HL-60 (cell line): ENCODE measurements around the gene ALDH3A2.

ENCODE experiments used
- DNase-seq, 2 experiments: peaks; one replicate each; pipeline ENCODE4 v3.0.0-alpha.2; 2010 to 2020; ENCODE audit warnings: low read depth in 1 of 2, low spot score in 1 of 2
- H3K27ac ChIP-seq: fragments of 250-450 bp; sonication (Bioruptor Pico); replicated peaks from 2 replicates; pipeline ENCODE4 v1.5.1; 2020; ENCODE audit warnings: mild to moderate bottlenecking, moderate library complexity
- H3K27me3 ChIP-seq: fragments of 250-450 bp; sonication (Bioruptor Pico); 2 replicates; pipeline ENCODE4 v1.5.1; 2021; ENCODE audit warnings: mild to moderate bottlenecking, moderate library complexity; ENCODE audit not compliant: insufficient read depth, poor library complexity, severe bottlenecking
- H3K4me3 ChIP-seq: replicated peaks from 2 replicates; pipeline ENCODE4 v1.5.1; 2011; ENCODE audit warnings: mild to moderate bottlenecking, control low read depth, low read length; ENCODE audit not compliant: insufficient read depth
- GABPA ChIP-seq: IDR thresholded peaks from 2 replicates; pipeline ENCODE4 v1.6.1; 2012; ENCODE audit warnings: low read depth
- POLR2AphosphoS5 ChIP-seq: IDR thresholded peaks from 2 replicates; pipeline ENCODE4 v1.6.1; 2012; ENCODE audit warnings: low read depth
- SPI1 ChIP-seq: IDR thresholded peaks from 2 replicates; pipeline ENCODE4 v1.6.1; 2012; ENCODE audit warnings: low read depth, mild to moderate bottlenecking, borderline replicate concordance
- TF ChIP-seq, protein P1 (sequence below): IDR thresholded peaks from one replicate; pipeline ENCODE4 v1.5.1; 2011; ENCODE audit warnings: low read length, control low read depth, inconsistent platforms; ENCODE audit not compliant: insufficient read depth
- TF ChIP-seq, protein P2 (sequence below): IDR thresholded peaks from 2 replicates; pipeline ENCODE4 v1.6.1; 2012; ENCODE audit warnings: low read depth; ENCODE audit not compliant: insufficient replicate concordance

The ALDH3A2 gene

DNA sequence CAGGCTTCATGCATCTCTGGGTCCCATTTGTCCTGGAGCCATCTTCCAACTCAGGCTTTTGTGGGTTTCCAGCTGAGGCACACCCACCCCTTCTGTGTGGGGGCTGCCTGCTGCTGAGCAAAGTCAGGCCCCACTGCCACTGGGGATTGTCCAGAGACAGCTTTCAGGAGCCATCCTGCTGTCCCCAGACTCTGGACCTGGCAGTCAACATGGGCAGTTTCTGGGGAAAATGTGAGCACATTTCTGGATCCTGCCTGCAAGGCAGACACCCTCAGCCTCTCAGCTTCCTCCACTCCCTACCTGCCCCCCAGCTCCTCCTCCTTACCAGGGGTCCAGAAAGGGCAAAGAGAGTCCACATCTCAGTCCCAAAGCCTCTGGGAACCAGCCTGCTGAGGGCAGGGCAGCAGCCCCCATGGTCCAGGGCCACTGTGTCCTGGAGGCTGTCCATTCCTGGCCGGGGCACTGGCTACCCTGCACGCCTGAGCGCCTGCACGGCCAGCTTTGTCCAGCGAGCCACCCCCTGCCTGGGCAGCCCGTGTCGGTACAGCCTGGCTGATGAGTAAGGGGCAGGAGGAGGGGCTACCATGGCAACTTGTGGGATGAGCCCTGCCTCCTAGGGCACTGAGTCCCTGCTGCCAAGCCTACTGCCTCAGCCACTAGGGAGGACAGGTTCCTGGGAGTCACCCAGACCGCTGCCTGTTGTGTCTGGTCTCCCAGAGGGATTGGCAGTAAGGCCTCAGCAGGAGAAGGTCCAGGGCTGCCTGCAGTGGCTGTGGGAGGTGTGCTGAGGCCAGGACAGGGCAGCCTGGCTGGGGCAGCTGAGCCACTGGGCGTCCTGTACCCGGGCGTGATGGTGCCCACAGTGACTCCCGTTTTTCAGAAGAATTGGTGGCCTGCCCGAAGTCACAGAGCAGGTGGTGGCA, 67.8 kb downstream of the ALDH3A2 start, which contains the start of gene SLC47A2:
Gene SLC47A2 (minus strand): TSS at position 477 of the 923 bp plus-strand sequence. CDS start 29 bp downstream, at position 448.
- H3K27me3 ChIP-seq = no peaks in the 10 kb centered on the region
- no peak within 1 kb of the TSS for H3K4me3 ChIP-seq
- no peak within 1 kb of the TSS for H3K27ac ChIP-seq
- TF ChIP-seq SPI1 (no peak), POLR2AphosphoS5 (no peak)
- TF ChIP-seq, protein P1, sequence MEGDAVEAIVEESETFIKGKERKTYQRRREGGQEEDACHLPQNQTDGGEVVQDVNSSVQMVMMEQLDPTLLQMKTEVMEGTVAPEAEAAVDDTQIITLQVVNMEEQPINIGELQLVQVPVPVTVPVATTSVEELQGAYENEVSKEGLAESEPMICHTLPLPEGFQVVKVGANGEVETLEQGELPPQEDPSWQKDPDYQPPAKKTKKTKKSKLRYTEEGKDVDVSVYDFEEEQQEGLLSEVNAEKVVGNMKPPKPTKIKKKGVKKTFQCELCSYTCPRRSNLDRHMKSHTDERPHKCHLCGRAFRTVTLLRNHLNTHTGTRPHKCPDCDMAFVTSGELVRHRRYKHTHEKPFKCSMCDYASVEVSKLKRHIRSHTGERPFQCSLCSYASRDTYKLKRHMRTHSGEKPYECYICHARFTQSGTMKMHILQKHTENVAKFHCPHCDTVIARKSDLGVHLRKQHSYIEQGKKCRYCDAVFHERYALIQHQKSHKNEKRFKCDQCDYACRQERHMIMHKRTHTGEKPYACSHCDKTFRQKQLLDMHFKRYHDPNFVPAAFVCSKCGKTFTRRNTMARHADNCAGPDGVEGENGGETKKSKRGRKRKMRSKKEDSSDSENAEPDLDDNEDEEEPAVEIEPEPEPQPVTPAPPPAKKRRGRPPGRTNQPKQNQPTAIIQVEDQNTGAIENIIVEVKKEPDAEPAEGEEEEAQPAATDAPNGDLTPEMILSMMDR = no peak
- DNase-seq = no peak

DNA sequence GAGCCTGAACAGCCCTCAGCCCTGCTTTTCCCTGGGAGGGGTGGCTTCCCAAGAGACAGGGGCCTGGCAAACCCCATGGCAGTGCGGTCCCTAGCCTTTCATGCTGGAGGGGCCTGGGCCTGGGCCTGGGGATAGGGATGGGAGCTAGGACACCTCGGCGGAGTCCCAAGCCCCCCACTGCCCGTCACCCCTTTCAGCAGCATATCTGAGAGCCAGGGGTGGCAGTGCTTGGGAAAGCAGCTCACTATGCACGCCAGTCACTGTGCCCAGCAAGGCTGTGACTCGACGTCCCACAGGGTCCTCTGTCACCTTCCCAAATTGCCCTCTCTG, 68.4 kb downstream of the ALDH3A2 start:
- Histone ChIP-seq H3K4me3 (no peak overlapping the region), H3K27me3 (no peaks in the 10 kb centered on the region), H3K27ac (no peak overlapping the region)
- no peak for DNase-seq
- TF ChIP-seq, protein P1 = no peak
- TF ChIP-seq, protein P2, sequence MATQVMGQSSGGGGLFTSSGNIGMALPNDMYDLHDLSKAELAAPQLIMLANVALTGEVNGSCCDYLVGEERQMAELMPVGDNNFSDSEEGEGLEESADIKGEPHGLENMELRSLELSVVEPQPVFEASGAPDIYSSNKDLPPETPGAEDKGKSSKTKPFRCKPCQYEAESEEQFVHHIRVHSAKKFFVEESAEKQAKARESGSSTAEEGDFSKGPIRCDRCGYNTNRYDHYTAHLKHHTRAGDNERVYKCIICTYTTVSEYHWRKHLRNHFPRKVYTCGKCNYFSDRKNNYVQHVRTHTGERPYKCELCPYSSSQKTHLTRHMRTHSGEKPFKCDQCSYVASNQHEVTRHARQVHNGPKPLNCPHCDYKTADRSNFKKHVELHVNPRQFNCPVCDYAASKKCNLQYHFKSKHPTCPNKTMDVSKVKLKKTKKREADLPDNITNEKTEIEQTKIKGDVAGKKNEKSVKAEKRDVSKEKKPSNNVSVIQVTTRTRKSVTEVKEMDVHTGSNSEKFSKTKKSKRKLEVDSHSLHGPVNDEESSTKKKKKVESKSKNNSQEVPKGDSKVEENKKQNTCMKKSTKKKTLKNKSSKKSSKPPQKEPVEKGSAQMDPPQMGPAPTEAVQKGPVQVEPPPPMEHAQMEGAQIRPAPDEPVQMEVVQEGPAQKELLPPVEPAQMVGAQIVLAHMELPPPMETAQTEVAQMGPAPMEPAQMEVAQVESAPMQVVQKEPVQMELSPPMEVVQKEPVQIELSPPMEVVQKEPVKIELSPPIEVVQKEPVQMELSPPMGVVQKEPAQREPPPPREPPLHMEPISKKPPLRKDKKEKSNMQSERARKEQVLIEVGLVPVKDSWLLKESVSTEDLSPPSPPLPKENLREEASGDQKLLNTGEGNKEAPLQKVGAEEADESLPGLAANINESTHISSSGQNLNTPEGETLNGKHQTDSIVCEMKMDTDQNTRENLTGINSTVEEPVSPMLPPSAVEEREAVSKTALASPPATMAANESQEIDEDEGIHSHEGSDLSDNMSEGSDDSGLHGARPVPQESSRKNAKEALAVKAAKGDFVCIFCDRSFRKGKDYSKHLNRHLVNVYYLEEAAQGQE = no peak
- no peak for TF ChIP-seq GABPA
- no peak for TF ChIP-seq SPI1
- no peak for TF ChIP-seq POLR2AphosphoS5

DNA sequence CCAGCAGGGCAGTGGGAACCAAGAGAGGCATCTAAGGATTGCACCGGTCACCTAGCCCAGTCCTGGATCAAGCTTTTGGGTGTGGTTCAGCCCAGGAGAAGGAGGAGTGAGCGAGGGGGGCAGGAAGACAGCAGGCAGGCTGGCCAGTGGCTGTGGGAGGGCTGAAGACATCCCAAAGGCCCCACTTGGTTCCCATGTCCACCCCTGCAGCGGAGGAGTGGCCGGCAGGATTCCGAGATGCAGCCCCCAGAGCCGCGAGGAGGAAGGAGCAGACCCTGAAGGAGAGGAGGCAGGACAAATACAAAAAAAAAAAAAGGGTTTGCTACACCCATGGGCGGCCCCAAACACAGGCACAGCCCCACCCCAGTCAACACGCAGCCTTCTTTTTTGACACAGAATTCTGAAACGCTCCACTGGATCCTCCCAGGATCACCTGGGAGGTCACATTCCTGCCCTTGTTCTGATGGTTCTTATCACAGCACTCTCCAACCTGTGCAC, 68.9 kb downstream of the ALDH3A2 start:
- no peak for DNase-seq
- Histone ChIP-seq H3K27ac (no peak overlapping the region), H3K27me3 (no peaks in the 10 kb centered on the region), H3K4me3 (no peak overlapping the region)
- TF ChIP-seq SPI1 (no peak), GABPA (no peak), POLR2AphosphoS5 (no peak)
- TF ChIP-seq, protein P1 = no peak
- TF ChIP-seq, protein P2 = no peak
